PC-3 (cell line): ENCODE data around the gene RNF5. TPM values are rescaled to one million over a fixed set of nuclear protein-coding genes. Genes with fewer than 3 reads are reported as not detected.

Source experiments
- ATAC-seq: fragments of 200-7000 bp; cut with Tn5 transposase; 2 replicates; pipeline ENCODE4 v1.9.1; 2020; ENCODE audit warnings: mild to moderate bottlenecking, moderate library complexity
- BruUV-seq: library from RNA; stranded (reverse); fragments of 400-500 nt; replicated peaks from 2 replicates; lab custom pipeline; 2021; lab: Mats Ljungman, UMichigan
- CTCF ChIA-PET: fragments of 300-600 bp; sonication (Branson Sonifier 250); formaldehyde crosslinking; loops from one replicate; lab custom pipeline; 2022; ENCODE audit warnings: antibody characterized with exemption; lab: Charles Lee
- POLR2A ChIA-PET: fragments of 300-600 bp; sonication (Branson Sonifier 250); formaldehyde crosslinking; loops from one replicate; lab custom pipeline; 2022; ENCODE audit warnings: antibody characterized with exemption; ENCODE audit not compliant: unreplicated experiment; lab: Charles Lee
- DNase-seq: peaks from one replicate; pipeline ENCODE4 v3.0.0-alpha.2; 2015
- H2AFZ ChIP-seq: fragments of 300-600 bp; sonication (generic); 2 replicates; pipeline ENCODE4 v1.6.0; 2016; ENCODE audit warnings: antibody characterized with exemption, low read length
- H3F3A ChIP-seq: fragments of 300-600 bp; sonication (generic); one replicate; pipeline ENCODE4 v1.6.0; 2017; ENCODE audit warnings: antibody characterized with exemption, low read length, control low read depth, mild to moderate bottlenecking; ENCODE audit not compliant: unreplicated experiment
- H3K27ac ChIP-seq: fragments of 300-600 bp; sonication (generic); 2 replicates; pipeline ENCODE4 v1.5.1; 2016; ENCODE audit warnings: mild to moderate bottlenecking, low read length
- H3K27me3 ChIP-seq: fragments of 300-600 bp; sonication (generic); 2 replicates; pipeline ENCODE4 v1.6.1; 2016; ENCODE audit warnings: low read length, mixed read lengths
- H3K36me3 ChIP-seq: fragments of 300-600 bp; sonication (generic); 2 replicates; pipeline ENCODE4 v1.6.1; 2016; ENCODE audit warnings: low read depth, mixed run types, low read length, mixed read lengths
- H3K4me1 ChIP-seq: fragments of 300-600 bp; sonication (generic); 2 replicates; pipeline ENCODE4 v1.5.1; 2016; ENCODE audit warnings: low read length; ENCODE audit not compliant: insufficient read depth
- H3K4me2 ChIP-seq: fragments of 300-600 bp; sonication (generic); 2 replicates; pipeline ENCODE4 v1.6.0; 2016; ENCODE audit warnings: low read length
- H3K4me3 ChIP-seq: fragments of 300-600 bp; sonication (generic); 2 replicates; pipeline ENCODE4 v1.5.1; 2016; ENCODE audit warnings: mild to moderate bottlenecking, low read length, mixed read lengths
- H3K79me2 ChIP-seq: fragments of 300-600 bp; sonication (generic); 2 replicates; pipeline ENCODE4 v1.6.1; 2017; ENCODE audit warnings: low read length, mixed read lengths
- H3K9ac ChIP-seq: fragments of 300-600 bp; sonication (generic); 2 replicates; pipeline ENCODE4 v1.6.0; 2016; ENCODE audit warnings: mild to moderate bottlenecking, low read length
- H3K9me2 ChIP-seq: fragments of 300-600 bp; sonication (generic); replicated peaks from 2 replicates; pipeline ENCODE4 v1.6.1; 2016; ENCODE audit warnings: mixed run types, low read length, mixed read lengths
- H3K9me3 ChIP-seq: fragments of 300-600 bp; sonication (generic); 2 replicates; pipeline ENCODE4 v1.6.1; 2016; ENCODE audit warnings: low read length, mixed read lengths
- H4K20me1 ChIP-seq: fragments of 300-600 bp; sonication (generic); 2 replicates; pipeline ENCODE4 v1.6.1; 2016; ENCODE audit warnings: low read length, mixed read lengths
- CTCF ChIP-seq: fragments of 300-600 bp; sonication (generic); conservative IDR thresholded peaks from 2 replicates; pipeline ENCODE4 v1.5.1; 2017; ENCODE audit warnings: antibody characterized with exemption, low read depth, mild to moderate bottlenecking, low read length
- EZH2 ChIP-seq: fragments of 300-600 bp; sonication (generic); IDR thresholded peaks from one replicate; pipeline ENCODE4 v1.6.1; 2017; ENCODE audit warnings: antibody characterized with exemption, mild to moderate bottlenecking, low read length; ENCODE audit not compliant: unreplicated experiment
- EZH2phosphoT487 ChIP-seq: fragments of 300-600 bp; sonication (generic); IDR thresholded peaks from 2 replicates; pipeline ENCODE4 v1.6.1; 2018; ENCODE audit warnings: mild to moderate bottlenecking, antibody characterized with exemption, low read length, borderline replicate concordance
- intact Hi-C: fragments of 100-400 bp; cut with micrococcal nuclease; formaldehyde crosslinking; loops from 2 replicates; pipeline ENCODE4 v1.9.0; 2023
- total RNA-seq: library from RNA; depleted of rRNA; stranded (reverse); fragments of >200 nt; gene quantifications from 2 replicates; pipeline ENCODE4 v1.2.3, GENCODE V29; 2014

Gene RNF5
- total RNA-seq, 1 experiment from 2014 or later = 69.0 TPM

- intact Hi-C loops = no loop called here
- Histone ChIP-seq H3K36me3 (no peaks in the 10 kb centered on the region), H3K27me3 (peaks cover 31% of the 10 kb centered on the region), H3K9ac (no peak overlapping the region), H3K79me2 (no peaks in the 10 kb centered on the region), H3K4me1 (no peaks in the 10 kb centered on the region), H3K9me2 (no peaks in the 10 kb centered on the region), H4K20me1 (no peaks in the 10 kb centered on the region), H3K27ac (no peak overlapping the region), H3K4me2 (no peak overlapping the region), H2AFZ (no peak overlapping the region), H3F3A (no peaks in the 10 kb centered on the region), H3K9me3 (no peaks in the 10 kb centered on the region), H3K4me3 (no peak overlapping the region)
- BruUV-seq = no TSS peak
- ChIA-PET POLR2A (no interaction called here), CTCF (no interaction called here)
- DNase-seq (no peak), ATAC-seq (no peak)
- TF ChIP-seq CTCF = no peak
- no peak for TF ChIP-seq EZH2phosphoT487
- no peak for TF ChIP-seq EZH2
These were observed 41.8 kb downstream of the RNF5 start for GRCh38 chr6:32220021-32220420.

GRCh38 chr6:32222333-32223230 is 44.4 kb downstream of the RNF5 start:
- Histone ChIP-seq H3K27ac (no peak overlapping the region), H3K79me2 (no peaks in the 10 kb centered on the region), H3K9ac (no peak overlapping the region), H3K9me2 (no peaks in the 10 kb centered on the region), H3K9me3 (no peaks in the 10 kb centered on the region), H4K20me1 (no peaks in the 10 kb centered on the region), H3K4me1 (no peaks in the 10 kb centered on the region), H2AFZ (no peak overlapping the region), H3F3A (no peaks in the 10 kb centered on the region), H3K4me2 (no peak overlapping the region), H3K27me3 (peaks cover 25% of the 10 kb centered on the region), H3K36me3 (no peaks in the 10 kb centered on the region), H3K4me3 (no peak overlapping the region)
- intact Hi-C loops = no loop called here
- no peak for ATAC-seq
- no peak for DNase-seq
- POLR2A ChIA-PET = no interaction called here
- BruUV-seq = no TSS peak
- CTCF ChIA-PET = no interaction called here
- TF ChIP-seq CTCF (no peak), EZH2phosphoT487 (no peak), EZH2 (no peak)
